Stimulated activated CD8-positive, alpha-beta memory T cell treated with anti-CD3 and anti-CD28 coated beads, Interleukin-2, amount 100 ng/mL, for 1 hour (primary cell): ENCODE data around the gene STON2.

ENCODE experiments used
- DNase-seq, 2 donors: peaks; one replicate each; pipeline ENCODE4 v3.0.0-alpha.2; 2020; ENCODE audit warnings: low read depth in 2 of 2

STON2 gene

GRCh38 chr14:81302638-81303037 is 97.5 kb downstream of the STON2 start:
- DNase-seq, result no peak

- DNase-seq, result no peak
These were observed 98.3 kb downstream of the STON2 start for GRCh38 chr14:81301813-81302212.

GRCh38 chr14:81301371-81301770 is 98.8 kb downstream of the STON2 start:
- DNase-seq, result no peak

- DNase-seq, result no peak
These were observed 101.2 kb downstream of the STON2 start for GRCh38 chr14:81298911-81299310.

GRCh38 chr14:81298122-81298521 is 102.0 kb downstream of the STON2 start:
- no peak for DNase-seq

- no peak for DNase-seq
These were observed 103.9 kb downstream of the STON2 start for GRCh38 chr14:81295958-81296923.

GRCh38 chr14:81289516-81289915 is 110.6 kb downstream of the STON2 start:
- DNase-seq, result no peak

GRCh38 chr14:81286574-81287370 is 113.4 kb downstream of the STON2 start:
- no peak for DNase-seq

- DNase-seq, result no peak
These were observed 114.9 kb downstream of the STON2 start for GRCh38 chr14:81285245-81285644.

GRCh38 chr14:81281332-81281731 is 118.8 kb downstream of the STON2 start:
- no peak for DNase-seq

- DNase-seq, result no peak
These were observed 119.9 kb downstream of the STON2 start for GRCh38 chr14:81280136-81280791.

GRCh38 chr14:81277096-81277495 is 123.0 kb downstream of the STON2 start:
- DNase-seq, result no peak

- no peak for DNase-seq
These were observed 123.8 kb downstream of the STON2 start for GRCh38 chr14:81276073-81277069.

GRCh38 chr14:81275305-81276072 is 124.6 kb downstream of the STON2 start:
- DNase-seq, result no peak

- no peak for DNase-seq
These were observed 126.1 kb downstream of the STON2 start for GRCh38 chr14:81273961-81274575.

GRCh38 chr14:81273521-81273920 is 126.6 kb downstream of the STON2 start:
- DNase-seq, result no peak

GRCh38 chr14:81272317-81272716 is 127.8 kb downstream of the STON2 start:
- no peak for DNase-seq

- no peak for DNase-seq
These were observed 130.1 kb downstream of the STON2 start for GRCh38 chr14:81269979-81270375.

GRCh38 chr14:81269100-81269978 is 130.8 kb downstream of the STON2 start:
- no peak for DNase-seq
